ENCODE measurements around the gene TTLL8.

GRCh38 chr22:50047346-50047745 lies 10.8 kb downstream of the TTLL8 start:
- TF ChIP-seq CTCF (IDR thresholded peaks at IDR 0.05) (no peak), POLR2A (IDR thresholded peaks at IDR 0.05) (no peak)
